Measurements from ENCODE around the gene HES7.

HES7 gene

DNA sequence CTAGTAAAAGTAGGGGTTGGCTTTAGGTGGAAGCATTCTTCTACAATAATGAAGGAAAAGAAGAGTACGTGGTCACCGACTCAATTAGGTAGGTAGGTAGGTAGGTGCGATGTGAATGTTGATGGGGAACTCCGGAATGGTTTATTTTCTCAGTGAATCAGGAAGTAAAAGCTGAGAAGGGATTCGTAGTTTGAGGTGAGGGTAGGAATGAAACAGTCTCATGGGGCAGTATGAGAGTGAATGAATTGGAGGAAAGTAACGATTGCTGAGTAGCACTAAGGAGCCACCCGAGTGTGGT, 14.4 kb upstream of the HES7 start:
- TF ChIP-seq, protein P1, sequence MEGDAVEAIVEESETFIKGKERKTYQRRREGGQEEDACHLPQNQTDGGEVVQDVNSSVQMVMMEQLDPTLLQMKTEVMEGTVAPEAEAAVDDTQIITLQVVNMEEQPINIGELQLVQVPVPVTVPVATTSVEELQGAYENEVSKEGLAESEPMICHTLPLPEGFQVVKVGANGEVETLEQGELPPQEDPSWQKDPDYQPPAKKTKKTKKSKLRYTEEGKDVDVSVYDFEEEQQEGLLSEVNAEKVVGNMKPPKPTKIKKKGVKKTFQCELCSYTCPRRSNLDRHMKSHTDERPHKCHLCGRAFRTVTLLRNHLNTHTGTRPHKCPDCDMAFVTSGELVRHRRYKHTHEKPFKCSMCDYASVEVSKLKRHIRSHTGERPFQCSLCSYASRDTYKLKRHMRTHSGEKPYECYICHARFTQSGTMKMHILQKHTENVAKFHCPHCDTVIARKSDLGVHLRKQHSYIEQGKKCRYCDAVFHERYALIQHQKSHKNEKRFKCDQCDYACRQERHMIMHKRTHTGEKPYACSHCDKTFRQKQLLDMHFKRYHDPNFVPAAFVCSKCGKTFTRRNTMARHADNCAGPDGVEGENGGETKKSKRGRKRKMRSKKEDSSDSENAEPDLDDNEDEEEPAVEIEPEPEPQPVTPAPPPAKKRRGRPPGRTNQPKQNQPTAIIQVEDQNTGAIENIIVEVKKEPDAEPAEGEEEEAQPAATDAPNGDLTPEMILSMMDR (IDR thresholded peaks at IDR 0.05; ENCODE audit: control insufficient read depth, insufficient read depth, low read depth, low read length, missing control alignments), result no peak
- peak overlapping the region; percentile 21; the same call in 1 of the 2 replicates for H3K4me3 ChIP-seq (ENCODE audit: control insufficient read depth, low read depth, low read length)
- DNase-seq (ENCODE audit: low read depth), result no peak

DNA sequence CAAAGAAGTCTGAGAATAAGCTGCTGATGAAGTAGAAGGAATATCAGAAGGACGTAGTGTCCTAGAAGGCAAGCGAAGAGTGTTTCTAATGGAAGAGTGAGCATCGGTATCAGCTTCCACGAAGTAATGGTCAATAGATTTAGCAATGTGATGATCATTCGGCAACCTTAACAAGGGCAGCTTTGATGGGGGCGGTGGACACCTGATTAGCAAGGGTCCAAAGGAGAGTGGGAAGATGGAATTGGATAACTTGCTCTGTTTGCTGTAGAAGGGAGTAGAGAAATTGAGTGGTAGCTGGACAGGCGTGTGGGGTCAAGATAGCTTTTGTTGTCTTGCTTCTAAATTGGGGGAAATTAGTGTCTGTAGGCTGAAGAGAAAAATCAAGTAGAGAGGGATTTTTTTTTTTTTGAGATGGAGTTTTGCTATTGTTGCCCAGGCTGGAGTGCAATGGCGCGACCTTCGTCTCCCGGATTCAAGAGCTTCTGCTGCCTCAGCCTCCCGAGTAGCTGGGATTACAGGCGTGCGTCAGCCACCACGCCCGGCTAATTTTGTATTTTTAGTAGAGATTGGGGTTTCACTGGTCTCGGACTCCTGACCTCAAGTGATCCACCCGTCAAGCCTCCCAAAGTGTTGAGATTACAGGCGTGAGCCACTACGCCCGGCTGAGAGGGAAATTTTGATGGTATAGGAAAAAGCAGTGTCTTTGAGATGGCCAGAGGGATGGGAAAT, 13.9 kb upstream of the HES7 start:
- H3K4me3 ChIP-seq (ENCODE audit: control insufficient read depth, low read depth, low read length), result peak overlapping the region; percentile 21; the same call in 1 of the 2 replicates
- no peak for DNase-seq (ENCODE audit: low read depth)
- TF ChIP-seq, protein P1 (IDR thresholded peaks at IDR 0.05; ENCODE audit: control insufficient read depth, insufficient read depth, low read depth, low read length, missing control alignments), result no peak

DNA sequence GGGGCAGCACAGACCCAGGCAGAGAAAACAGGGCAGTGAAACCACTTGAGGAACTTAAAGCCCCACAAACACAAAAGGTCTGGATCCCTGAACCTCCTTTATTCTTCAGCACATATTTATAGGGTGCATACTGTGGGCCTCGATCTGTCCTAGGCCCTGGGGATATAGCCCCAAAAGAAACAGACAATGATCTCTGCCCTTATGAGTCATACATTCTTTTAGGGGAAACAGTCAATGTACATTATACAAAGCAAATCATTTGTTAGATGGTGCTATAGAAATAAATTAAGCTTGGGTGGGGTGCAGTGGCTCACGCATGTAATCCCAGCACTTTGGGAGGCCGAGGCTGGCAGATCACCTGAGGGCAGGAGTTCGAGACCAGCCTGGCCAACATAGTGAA, 10.0 kb upstream of the HES7 start:
- no peak for DNase-seq (ENCODE audit: low read depth)
- TF ChIP-seq, protein P1 (IDR thresholded peaks at IDR 0.05; ENCODE audit: control insufficient read depth, insufficient read depth, low read depth, low read length, missing control alignments), result no peak
- H3K4me3 ChIP-seq (ENCODE audit: control insufficient read depth, low read depth, low read length), result no peak overlapping the region

DNA sequence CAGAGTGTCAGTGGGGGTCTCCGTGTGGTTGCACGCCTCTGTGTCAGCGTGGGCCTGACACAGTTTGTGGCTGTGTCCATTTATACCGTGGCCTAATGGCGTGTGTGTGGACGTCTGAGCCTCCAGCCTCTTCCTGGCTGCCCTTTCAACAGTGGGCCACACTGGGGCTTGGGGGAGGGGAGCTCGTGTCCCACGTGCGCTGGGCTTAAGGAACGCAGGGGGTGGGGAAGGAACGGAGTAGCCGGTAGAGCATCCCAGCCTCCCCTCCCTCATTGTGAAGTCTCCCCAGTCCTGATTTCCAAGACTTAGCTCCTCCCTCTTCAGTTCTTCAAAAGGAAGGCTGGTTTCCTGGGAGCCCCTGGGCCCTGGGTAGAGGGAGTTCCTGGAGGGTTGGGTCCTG, 9.5 kb upstream of the HES7 start:
- DNase-seq (ENCODE audit: low read depth), result no peak
- no peak overlapping the region for H3K4me3 ChIP-seq (ENCODE audit: control insufficient read depth, low read depth, low read length)

DNA sequence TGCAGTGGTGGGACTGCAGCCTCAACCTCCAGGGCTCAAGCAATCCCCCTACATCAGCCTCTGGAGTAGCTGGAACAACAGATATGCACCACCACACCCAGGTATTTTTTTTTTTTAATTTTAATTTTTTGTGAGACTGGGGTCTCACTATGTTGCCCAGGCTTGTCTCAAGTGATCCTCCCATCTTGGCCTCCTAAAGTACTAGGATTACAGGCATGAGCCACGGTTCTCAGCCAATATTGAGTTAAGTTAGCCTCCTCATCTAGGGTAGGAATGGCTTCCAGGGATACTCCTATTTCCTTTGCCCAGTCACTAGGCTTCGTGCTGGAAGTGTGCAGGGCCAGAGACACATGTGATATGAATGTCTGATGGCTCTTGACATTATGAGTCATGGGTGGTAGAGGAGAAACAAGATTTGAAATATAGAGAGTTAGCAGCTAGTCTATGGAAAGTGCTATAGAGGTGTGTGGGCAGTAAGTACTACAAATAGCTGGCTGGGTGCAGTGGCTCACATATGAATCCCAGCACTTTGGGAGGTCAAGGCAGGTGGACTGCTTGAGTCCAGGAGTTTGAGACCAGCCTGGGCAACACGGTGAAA, 8.0 kb upstream of the HES7 start:
- TF ChIP-seq, protein P1 (IDR thresholded peaks at IDR 0.05; ENCODE audit: control insufficient read depth, insufficient read depth, low read depth, low read length, missing control alignments), result no peak
- no peak for DNase-seq (ENCODE audit: low read depth)
- H3K4me3 ChIP-seq (ENCODE audit: control insufficient read depth, low read depth, low read length), result no peak overlapping the region

More for the DNA sequence above, 9.5 kb upstream of the HES7 start:
- TF ChIP-seq, protein P1 (IDR thresholded peaks at IDR 0.05; ENCODE audit: control insufficient read depth, insufficient read depth, low read depth, low read length, missing control alignments), result no peak

DNA sequence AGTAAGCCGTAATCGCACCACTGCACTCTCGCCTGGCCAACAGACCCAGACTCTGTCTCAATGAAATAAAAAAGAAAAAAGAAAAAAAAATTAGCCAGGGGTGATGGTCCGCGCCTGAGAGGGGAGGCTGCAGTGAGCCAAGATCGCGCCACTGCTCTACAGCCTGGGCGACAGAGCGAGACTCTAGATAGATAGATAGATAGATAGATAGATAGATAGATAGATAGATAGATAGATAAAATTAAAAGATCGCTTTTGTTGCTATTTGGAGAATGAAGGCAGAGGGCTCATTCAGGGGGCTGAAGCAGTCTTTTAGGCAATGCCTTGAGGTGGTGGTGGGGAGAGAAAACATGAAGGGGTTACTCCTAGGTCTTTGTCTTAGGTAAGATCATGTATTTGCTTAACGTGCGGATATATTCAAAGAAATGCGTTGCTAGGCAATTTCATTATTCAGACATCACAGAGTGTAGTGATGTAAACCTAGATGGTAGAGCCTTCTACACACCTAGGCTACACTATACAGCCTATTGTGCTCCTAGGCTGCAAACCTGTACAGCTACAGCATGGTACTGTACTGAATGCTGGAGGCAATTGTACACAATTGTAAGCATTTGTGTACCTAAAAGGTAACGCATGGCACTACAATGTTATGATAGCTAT, 4.3 kb upstream of the HES7 start:
- TF ChIP-seq, protein P1 (IDR thresholded peaks at IDR 0.05; ENCODE audit: control insufficient read depth, insufficient read depth, low read depth, low read length, missing control alignments), result no peak
- H3K4me3 ChIP-seq (ENCODE audit: control insufficient read depth, low read depth, low read length), result no peak overlapping the region
- DNase-seq (ENCODE audit: low read depth), result no peak
